Trophoblast cell (in vitro differentiated cells and primary cell): ENCODE data around the gene NFS1.

ENCODE experiments used
- DNase-seq, 2 donors: peaks; one replicate each; pipeline ENCODE4 v3.0.0-alpha.2; 2016
- H2AFZ ChIP-seq: 2 replicates; pipeline ENCODE4 v1.6.1; 2013; ENCODE audit warnings: low read length, moderate library complexity, mild to moderate bottlenecking; ENCODE audit not compliant: insufficient read depth, poor library complexity
- H2AK5ac ChIP-seq: 2 replicates; pipeline ENCODE4 v1.6.1; 2013; ENCODE audit warnings: mild to moderate bottlenecking, low read length
- H2BK120ac ChIP-seq: 2 replicates; pipeline ENCODE4 v1.6.1; 2013; ENCODE audit warnings: low read length, mild to moderate bottlenecking, moderate library complexity; ENCODE audit not compliant: insufficient read depth, poor library complexity
- H2BK12ac ChIP-seq: 2 replicates; pipeline ENCODE4 v1.6.1; 2013; ENCODE audit warnings: mild to moderate bottlenecking, low read length, moderate library complexity
- H2BK5ac ChIP-seq: 2 replicates; pipeline ENCODE4 v1.6.1; 2013; ENCODE audit warnings: low read length, low read depth, moderate library complexity, mild to moderate bottlenecking; ENCODE audit not compliant: poor library complexity
- H3K14ac ChIP-seq: 2 replicates; pipeline ENCODE4 v1.6.1; 2013; ENCODE audit warnings: mild to moderate bottlenecking, low read length
- H3K18ac ChIP-seq: 2 replicates; pipeline ENCODE4 v1.6.1; 2013; ENCODE audit warnings: mild to moderate bottlenecking, low read length
- H3K23ac ChIP-seq: 2 replicates; pipeline ENCODE4 v1.6.1; 2013; ENCODE audit warnings: low read length
- H3K27ac ChIP-seq: 2 replicates; pipeline ENCODE4 v1.5.1; 2013; ENCODE audit warnings: low read depth, mild to moderate bottlenecking, inconsistent platforms, low read length, moderate library complexity
- H3K27me3 ChIP-seq: 2 replicates; pipeline ENCODE4 v1.6.1; 2013; ENCODE audit warnings: inconsistent platforms, mild to moderate bottlenecking, low read length, moderate library complexity; ENCODE audit not compliant: insufficient read depth
- H3K36me3 ChIP-seq, 2 experiments: 1 replicate in 1 of 2; 2 replicates in 1 of 2; pipeline ENCODE4 v1.6.1; 2013; ENCODE audit warnings: low read length in 2 of 2, mild to moderate bottlenecking in 2 of 2, moderate library complexity in 1 of 2; ENCODE audit not compliant: insufficient read depth in 2 of 2, control insufficient read depth in 1 of 2
- H3K4ac ChIP-seq: 2 replicates; pipeline ENCODE4 v1.6.1; 2013; ENCODE audit warnings: low read depth, mild to moderate bottlenecking, low read length, moderate library complexity
- H3K4me1 ChIP-seq, 2 experiments: 1 replicate in 1 of 2; 2 replicates in 1 of 2; pipeline ENCODE4 v1.6.1; 2013; ENCODE audit warnings: low read length in 2 of 2, mild to moderate bottlenecking in 2 of 2, moderate library complexity in 1 of 2; ENCODE audit not compliant: insufficient read depth in 2 of 2, control insufficient read depth in 1 of 2
- H3K4me2 ChIP-seq: 2 replicates; pipeline ENCODE4 v1.6.1; 2013; ENCODE audit warnings: inconsistent platforms, mild to moderate bottlenecking, low read length, moderate library complexity
- H3K4me3 ChIP-seq: 2 replicates; pipeline ENCODE4 v1.5.1; 2013; ENCODE audit warnings: mild to moderate bottlenecking, low read depth, low read length, inconsistent platforms
- H3K79me1 ChIP-seq: one replicate; pipeline ENCODE4 v1.6.1; 2013; ENCODE audit warnings: low read length
- H3K79me2 ChIP-seq: 2 replicates; pipeline ENCODE4 v1.6.1; 2013; ENCODE audit warnings: low read length, mild to moderate bottlenecking; ENCODE audit not compliant: control insufficient read depth, insufficient read depth, poor library complexity
- H3K9ac ChIP-seq: 2 replicates; pipeline ENCODE4 v1.6.1; 2013; ENCODE audit warnings: mild to moderate bottlenecking, low read length
- H3K9me3 ChIP-seq: 2 replicates; pipeline ENCODE4 v1.6.1; 2013; ENCODE audit warnings: low read depth, mild to moderate bottlenecking, control low read depth, inconsistent platforms, low read length; ENCODE audit not compliant: insufficient read depth
- H4K12ac ChIP-seq: 2 replicates; pipeline ENCODE4 v1.6.1; 2013; ENCODE audit warnings: low read depth, mild to moderate bottlenecking, low read length, moderate library complexity
- H4K8ac ChIP-seq: 2 replicates; pipeline ENCODE4 v1.6.1; 2013; ENCODE audit warnings: low read depth, mild to moderate bottlenecking, low read length, moderate library complexity
- H4K91ac ChIP-seq: one replicate; pipeline ENCODE4 v1.6.1; 2013; ENCODE audit warnings: low read depth, mild to moderate bottlenecking, low read length, moderate library complexity
- WGBS: extraction: QIAGEN DNeasy Blood & Tissue Kit; methylation state at CpG from one replicate; pipeline ENCODE4 v1.1.7; 2013; ENCODE audit warnings: missing lambda C conversion rate; ENCODE audit not compliant: insufficient read length, insufficient coverage; ENCODE audit errors: extremely low coverage; 5-methylcytosine and 5-hydroxymethylcytosine counted together

NFS1 gene

DNA sequence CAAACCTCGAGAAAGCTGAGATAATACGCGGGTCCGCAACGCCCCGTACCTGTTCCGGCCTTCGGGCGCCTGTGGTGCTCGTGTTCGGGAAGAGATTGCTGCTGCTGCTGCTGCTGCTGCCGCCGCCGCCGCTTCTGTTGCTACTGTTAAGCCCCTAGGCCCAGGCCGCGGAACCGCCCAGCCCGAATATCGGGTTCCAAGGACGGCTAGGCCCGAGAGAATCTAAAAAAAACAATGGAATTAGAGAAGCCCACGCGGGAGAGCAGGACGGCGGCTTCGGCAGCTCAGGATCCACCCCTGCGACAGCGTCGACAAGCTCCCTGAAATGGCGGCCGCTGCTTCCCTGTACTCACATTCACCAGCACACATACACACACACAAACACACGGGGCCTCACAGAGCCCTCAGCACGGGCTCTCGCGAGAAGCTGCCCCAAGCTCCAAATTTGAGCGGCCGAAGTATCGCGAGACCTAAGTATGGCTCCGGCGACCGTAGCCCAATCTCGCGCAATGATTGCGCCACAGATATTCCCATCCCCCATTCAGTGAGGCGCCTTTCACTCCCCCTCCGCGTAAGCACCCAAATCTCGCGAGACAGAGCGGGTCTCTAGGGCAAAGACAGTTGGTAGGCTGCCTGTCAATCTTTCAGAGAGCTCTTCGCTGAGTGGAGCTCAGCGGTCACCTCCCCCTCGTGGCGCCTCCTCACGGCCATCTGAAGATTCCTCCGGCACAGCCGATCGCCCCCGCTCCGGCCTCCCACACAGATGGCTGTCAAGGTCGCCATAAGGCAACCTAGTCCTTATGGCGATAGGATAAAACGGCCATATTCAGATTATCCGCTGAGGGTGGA lies 43.0 kb upstream of the NFS1 start, which contains the start of gene RBM39:
Gene RBM39, minus strand, starts transcription at position 369 of the 849 bp plus-strand sequence. CDS start 1,386 bp downstream, outside the sequence.
- Histone ChIP-seq H3K9ac (peak within 1 kb of the TSS; percentile 100), H2AK5ac (peak within 1 kb of the TSS; percentile 99), H2BK120ac (peak within 1 kb of the TSS; percentile 95), H2AFZ (peak within 1 kb of the TSS; percentile 67), H3K27ac (peak within 1 kb of the TSS; percentile 95), H3K4me3 (peak within 1 kb of the TSS; percentile 95), H4K91ac (peak within 1 kb of the TSS; percentile 100), H3K4ac (peak within 1 kb of the TSS; percentile 100), H3K79me1 (peaks cover 13% of the 10 kb centered on the region), H3K4me1 (no peaks in the 10 kb centered on the region), H4K8ac (peak within 1 kb of the TSS; percentile 99), H2BK12ac (no peak within 1 kb of the TSS), H3K79me2 (peaks cover 22% of the 10 kb centered on the region), H3K23ac (no peak within 1 kb of the TSS), H3K14ac (peak within 1 kb of the TSS; percentile 100), H3K4me2 (peak within 1 kb of the TSS; percentile 68), H3K18ac (peak within 1 kb of the TSS; percentile 98), H4K12ac (peak within 1 kb of the TSS; percentile 99), H3K9me3 (no peaks in the 10 kb centered on the region), H3K27me3 (no peaks in the 10 kb centered on the region), H2BK5ac (peak within 1 kb of the TSS; percentile 99), H3K36me3 (peaks cover 13 to 19% of the 10 kb centered on the region in 2 experiments)
- peak; percentile 100 for DNase-seq
- WGBS = no CpG with 5 or more reads among the region's 66 CpGs

DNA sequence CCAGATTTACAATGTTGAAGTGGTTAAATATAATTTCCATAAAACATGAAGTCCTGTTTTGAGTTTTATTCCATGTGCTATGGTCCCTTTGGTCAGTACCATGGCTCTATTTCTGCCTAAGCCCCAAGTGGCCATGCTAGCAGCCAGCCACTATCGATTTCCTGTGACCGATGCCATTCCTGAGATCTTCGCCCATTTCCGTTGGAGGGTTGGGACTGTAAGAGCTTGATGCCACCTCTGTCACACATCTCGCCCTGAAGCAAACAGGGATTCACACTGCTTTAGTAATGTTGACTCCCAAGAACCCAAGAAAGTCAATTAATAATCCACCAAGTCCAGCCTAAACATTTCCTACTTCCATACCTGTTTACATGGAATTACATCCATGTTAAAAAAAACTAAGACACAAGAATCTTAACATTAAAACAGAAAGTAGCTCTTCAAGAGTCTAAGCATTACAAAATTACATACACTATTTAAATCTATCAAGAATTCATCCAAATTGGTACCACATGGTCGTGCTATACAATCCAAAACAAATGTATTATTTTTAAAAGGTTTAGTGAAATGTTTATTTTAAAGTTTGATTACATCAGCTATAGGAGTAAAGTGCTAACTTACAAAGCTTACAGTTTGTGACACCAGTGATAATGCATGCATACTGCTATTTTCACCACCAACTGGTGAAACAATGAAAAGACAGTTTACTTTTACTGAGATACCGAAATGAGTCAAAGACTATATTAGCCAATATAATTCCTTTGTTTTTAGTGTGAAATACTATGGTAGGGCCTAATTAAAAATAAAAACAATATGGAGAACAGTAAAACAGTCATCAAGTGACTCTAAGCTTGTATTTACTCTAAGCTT lies 40.4 kb upstream of the NFS1 start:
- H2BK120ac ChIP-seq = no peak overlapping the region
- H3K36me3 ChIP-seq = peaks cover 19 to 34% of the 10 kb centered on the region in 2 experiments
- no peak overlapping the region for H3K23ac ChIP-seq
- no peaks in the 10 kb centered on the region for H3K27me3 ChIP-seq
- no peak overlapping the region for H3K4me3 ChIP-seq
- no peak overlapping the region for H3K9ac ChIP-seq
- H3K14ac ChIP-seq = no peak overlapping the region
- no peak overlapping the region for H3K18ac ChIP-seq
- no peak overlapping the region for H4K91ac ChIP-seq
- H3K4ac ChIP-seq = peak overlapping the region; percentile 66
- H2AFZ ChIP-seq = no peak overlapping the region
- H3K4me2 ChIP-seq = no peak overlapping the region
- H2BK5ac ChIP-seq = no peak overlapping the region
- DNase-seq = peak in 1 of 2 donors; percentile 67
- H2AK5ac ChIP-seq = no peak overlapping the region
- peaks cover 26% of the 10 kb centered on the region for H3K79me2 ChIP-seq
- no peak overlapping the region for H3K27ac ChIP-seq
- H4K12ac ChIP-seq = no peak overlapping the region
- no CpG with 5 or more reads among the region's 7 CpGs for WGBS
- no peaks in the 10 kb centered on the region for H3K4me1 ChIP-seq
- H4K8ac ChIP-seq = no peak overlapping the region
- peaks cover 13% of the 10 kb centered on the region for H3K79me1 ChIP-seq
- H3K9me3 ChIP-seq = no peaks in the 10 kb centered on the region
- H2BK12ac ChIP-seq = no peak overlapping the region

GRCh38 chr20:35738410-35739179 lies 39.4 kb upstream of the NFS1 start:
- no peak overlapping the region for H2BK12ac ChIP-seq
- no peak overlapping the region for H2AFZ ChIP-seq
- H4K8ac ChIP-seq = no peak overlapping the region
- peaks cover 13% of the 10 kb centered on the region for H3K79me1 ChIP-seq
- H3K27ac ChIP-seq = no peak overlapping the region
- H3K18ac ChIP-seq = no peak overlapping the region
- no peak overlapping the region for H2BK5ac ChIP-seq
- H3K4ac ChIP-seq = peak overlapping the region; percentile 99
- peaks cover 26% of the 10 kb centered on the region for H3K79me2 ChIP-seq
- no peaks in the 10 kb centered on the region for H3K4me1 ChIP-seq
- no peaks in the 10 kb centered on the region for H3K27me3 ChIP-seq
- H3K14ac ChIP-seq = no peak overlapping the region
- no peaks in the 10 kb centered on the region for H3K9me3 ChIP-seq
- no peak overlapping the region for H2BK120ac ChIP-seq
- H3K23ac ChIP-seq = no peak overlapping the region
- no peak overlapping the region for H3K4me3 ChIP-seq
- H3K36me3 ChIP-seq = peaks cover 19 to 36% of the 10 kb centered on the region in 2 experiments
- no peak overlapping the region for H3K9ac ChIP-seq
- DNase-seq = no peak
- H4K12ac ChIP-seq = no peak overlapping the region
- no peak overlapping the region for H4K91ac ChIP-seq
- H2AK5ac ChIP-seq = no peak overlapping the region
- H3K4me2 ChIP-seq = no peak overlapping the region
- no CpG with 5 or more reads among the region's 4 CpGs for WGBS

DNA sequence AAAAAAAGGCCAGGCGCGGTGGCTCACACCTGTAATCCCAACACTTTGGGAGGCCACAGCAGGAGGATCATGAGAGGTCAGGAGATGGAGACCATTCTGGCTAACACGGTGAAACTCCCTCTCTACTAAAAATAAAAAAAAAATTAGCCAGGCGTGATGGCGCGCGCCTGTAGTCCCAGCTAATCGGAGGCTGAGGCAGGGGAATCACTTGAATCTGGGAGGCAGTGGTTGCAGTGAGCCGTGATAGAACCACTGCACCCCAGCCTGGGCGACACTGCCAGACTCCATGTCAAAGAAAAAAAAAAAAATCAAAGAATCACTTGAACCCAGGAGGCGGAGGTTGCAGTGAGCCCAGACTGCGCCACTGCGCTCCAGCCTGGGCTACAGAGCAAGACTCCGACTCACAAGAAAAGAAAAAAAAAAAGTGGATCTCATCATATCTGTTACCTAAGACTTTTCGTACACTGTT lies 38.7 kb upstream of the NFS1 start:
- Histone ChIP-seq H3K27ac (no peak overlapping the region), H3K27me3 (no peaks in the 10 kb centered on the region), H3K9me3 (no peaks in the 10 kb centered on the region), H3K9ac (no peak overlapping the region), H2AK5ac (no peak overlapping the region), H3K79me2 (peaks cover 29% of the 10 kb centered on the region), H3K4ac (peak overlapping the region; percentile 94), H2AFZ (no peak overlapping the region), H2BK5ac (no peak overlapping the region), H4K12ac (no peak overlapping the region), H3K79me1 (peaks cover 13% of the 10 kb centered on the region), H4K8ac (no peak overlapping the region), H3K18ac (no peak overlapping the region), H3K4me3 (no peak overlapping the region), H2BK120ac (no peak overlapping the region), H3K36me3 (peaks cover 24 to 42% of the 10 kb centered on the region in 2 experiments), H3K4me1 (no peaks in the 10 kb centered on the region), H2BK12ac (no peak overlapping the region), H3K4me2 (no peak overlapping the region), H4K91ac (no peak overlapping the region), H3K14ac (no peak overlapping the region), H3K23ac (no peak overlapping the region)
- WGBS = no CpG with 5 or more reads among the region's 15 CpGs
- DNase-seq = no peak
